ENCODE results near the gene CD40. TPM values are rescaled to one million over a fixed set of nuclear protein-coding genes. Genes with fewer than 3 reads are reported as not detected.

CD40 gene
- polyA plus RNA-seq, 1 of the 3 experiments (the other 2 are of a cell fraction) = not detected

DNA sequence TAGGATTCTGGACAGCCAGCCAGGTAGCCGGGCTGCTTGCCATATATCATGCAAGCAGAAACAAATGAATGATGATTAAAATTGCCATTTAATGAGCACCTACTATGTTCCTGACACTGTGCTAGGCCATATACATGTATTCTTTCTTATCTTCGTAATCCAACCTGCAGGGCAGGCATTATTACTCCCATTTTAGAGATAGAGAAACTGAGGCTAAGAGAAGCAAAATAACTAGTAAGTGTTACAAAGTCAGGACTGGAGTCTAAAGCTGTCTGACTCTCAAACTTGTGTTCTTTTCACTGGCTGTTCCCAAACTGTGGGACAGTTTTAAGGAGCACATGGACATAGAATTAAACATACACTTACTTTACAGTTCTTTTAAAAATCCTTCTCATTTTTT, 2.0 kb downstream of the CD40 start:
- H3K36me3 ChIP-seq (replicated peaks in 1 of 2; ENCODE audit: control insufficient read depth in 1 of 2, insufficient read depth in 2 of 2, low read length in 1 of 2) = no peaks in the 10 kb centered on the region
- 58% methylated on average over 2 of the region's 2 CpGs for WGBS (ENCODE audit: low lambda C conversion rate)
- CTCF ChIA-PET = interaction anchor here (1.9 to 2.3 kb wide), 4 partner anchors 8 to 318 kb away, joined by 5 to 24 read pairs (median 9); no protein-coding TSS in a partner anchor

DNA sequence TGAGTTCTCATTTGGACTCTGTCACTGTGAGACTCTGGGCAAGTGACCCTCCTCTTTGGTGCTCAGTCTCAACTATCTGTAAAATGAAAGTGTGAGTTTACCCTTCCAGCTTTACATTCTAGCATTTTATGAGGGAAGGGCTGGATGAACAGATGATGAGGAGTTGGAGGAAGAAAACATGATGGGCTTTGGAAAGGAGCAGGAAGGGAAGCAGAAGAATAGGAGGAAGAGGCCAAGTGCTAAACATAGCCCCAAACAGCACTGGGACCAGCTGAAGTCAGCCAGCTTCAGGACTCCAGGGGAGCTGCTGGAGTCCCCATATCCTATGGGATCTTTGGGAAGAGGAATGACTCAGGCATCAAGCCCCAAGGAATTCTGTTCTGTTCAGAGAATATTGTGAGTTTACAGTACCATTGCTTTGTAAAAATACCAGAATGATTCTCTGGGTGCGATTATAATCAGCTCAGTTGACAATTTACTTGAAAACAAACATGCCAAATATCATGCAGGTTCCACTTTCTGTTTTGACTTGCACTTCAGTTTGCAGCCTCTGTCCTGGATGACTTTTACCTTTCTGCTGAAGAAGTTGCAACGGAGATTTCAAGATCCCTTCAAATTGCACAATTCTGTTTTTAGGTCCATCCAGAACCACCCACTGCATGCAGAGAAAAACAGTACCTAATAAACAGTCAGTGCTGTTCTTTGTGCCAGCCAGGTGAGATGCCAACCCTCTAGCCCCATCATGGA, 3.2 kb downstream of the CD40 start:
- peaks cover 2 to 11% of the 10 kb centered on the region in 2 experiments; a peak in 2 of 4 replicates for H3K4me1 ChIP-seq (ENCODE audit: control insufficient read depth in 1 of 2, insufficient read depth in 2 of 2, low read depth in 1 of 2, low read length in 1 of 2)
- WGBS (ENCODE audit: low lambda C conversion rate) = 63% methylated on average over 2 of the region's 2 CpGs
- no peaks in the 10 kb centered on the region for H3F3A ChIP-seq (replicated peaks; ENCODE audit: insufficient read depth)
- no peaks in the 10 kb centered on the region for H4K20me1 ChIP-seq (ENCODE audit: insufficient read depth)
- no peak for DNase-seq
- no peak overlapping the region for H3K4me3 ChIP-seq (ENCODE audit: low read depth in 2 of 2, low read length in 1 of 2)
- TF ChIP-seq CHD2 (IDR thresholded peaks at IDR 0.05; ENCODE audit: low read length, partially characterized antibody) (no peak), FOSL2 (IDR thresholded peaks at IDR 0.05; ENCODE audit: borderline replicate concordance, low read depth) (no peak), MXI1 (IDR thresholded peaks at IDR 0.05; ENCODE audit: low read depth, low read length) (no peak), FOXJ3 (CRISPR knock-in tag; IDR thresholded peaks at IDR 0.05) (no peak), ELF1 (IDR thresholded peaks at IDR 0.05) (no peak), POLR2AphosphoS5 (IDR thresholded peaks at IDR 0.05; ENCODE audit: low read depth, low read length) (no peak), GATA2 (CRISPR knock-in tag; IDR thresholded peaks at IDR 0.05) (no peak)
- TF ChIP-seq, protein P1, sequence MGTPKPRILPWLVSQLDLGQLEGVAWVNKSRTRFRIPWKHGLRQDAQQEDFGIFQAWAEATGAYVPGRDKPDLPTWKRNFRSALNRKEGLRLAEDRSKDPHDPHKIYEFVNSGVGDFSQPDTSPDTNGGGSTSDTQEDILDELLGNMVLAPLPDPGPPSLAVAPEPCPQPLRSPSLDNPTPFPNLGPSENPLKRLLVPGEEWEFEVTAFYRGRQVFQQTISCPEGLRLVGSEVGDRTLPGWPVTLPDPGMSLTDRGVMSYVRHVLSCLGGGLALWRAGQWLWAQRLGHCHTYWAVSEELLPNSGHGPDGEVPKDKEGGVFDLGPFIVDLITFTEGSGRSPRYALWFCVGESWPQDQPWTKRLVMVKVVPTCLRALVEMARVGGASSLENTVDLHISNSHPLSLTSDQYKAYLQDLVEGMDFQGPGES (IDR thresholded peaks at IDR 0.05; ENCODE audit: low read depth, low read length) = no peak
- TF ChIP-seq, protein P2, sequence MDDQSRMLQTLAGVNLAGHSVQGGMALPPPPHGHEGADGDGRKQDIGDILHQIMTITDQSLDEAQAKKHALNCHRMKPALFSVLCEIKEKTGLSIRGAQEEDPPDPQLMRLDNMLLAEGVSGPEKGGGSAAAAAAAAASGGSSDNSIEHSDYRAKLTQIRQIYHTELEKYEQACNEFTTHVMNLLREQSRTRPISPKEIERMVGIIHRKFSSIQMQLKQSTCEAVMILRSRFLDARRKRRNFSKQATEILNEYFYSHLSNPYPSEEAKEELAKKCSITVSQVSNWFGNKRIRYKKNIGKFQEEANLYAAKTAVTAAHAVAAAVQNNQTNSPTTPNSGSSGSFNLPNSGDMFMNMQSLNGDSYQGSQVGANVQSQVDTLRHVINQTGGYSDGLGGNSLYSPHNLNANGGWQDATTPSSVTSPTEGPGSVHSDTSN (IDR thresholded peaks at IDR 0.05) = no peak
- TF ChIP-seq, protein P3, sequence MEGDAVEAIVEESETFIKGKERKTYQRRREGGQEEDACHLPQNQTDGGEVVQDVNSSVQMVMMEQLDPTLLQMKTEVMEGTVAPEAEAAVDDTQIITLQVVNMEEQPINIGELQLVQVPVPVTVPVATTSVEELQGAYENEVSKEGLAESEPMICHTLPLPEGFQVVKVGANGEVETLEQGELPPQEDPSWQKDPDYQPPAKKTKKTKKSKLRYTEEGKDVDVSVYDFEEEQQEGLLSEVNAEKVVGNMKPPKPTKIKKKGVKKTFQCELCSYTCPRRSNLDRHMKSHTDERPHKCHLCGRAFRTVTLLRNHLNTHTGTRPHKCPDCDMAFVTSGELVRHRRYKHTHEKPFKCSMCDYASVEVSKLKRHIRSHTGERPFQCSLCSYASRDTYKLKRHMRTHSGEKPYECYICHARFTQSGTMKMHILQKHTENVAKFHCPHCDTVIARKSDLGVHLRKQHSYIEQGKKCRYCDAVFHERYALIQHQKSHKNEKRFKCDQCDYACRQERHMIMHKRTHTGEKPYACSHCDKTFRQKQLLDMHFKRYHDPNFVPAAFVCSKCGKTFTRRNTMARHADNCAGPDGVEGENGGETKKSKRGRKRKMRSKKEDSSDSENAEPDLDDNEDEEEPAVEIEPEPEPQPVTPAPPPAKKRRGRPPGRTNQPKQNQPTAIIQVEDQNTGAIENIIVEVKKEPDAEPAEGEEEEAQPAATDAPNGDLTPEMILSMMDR (IDR thresholded peaks at IDR 0.05) = no peak
- ChIA-PET POLR2A (no interaction called here), CTCF (interaction anchor here (0.8 to 1.9 kb wide), 4 partner anchors 9 to 257 kb away, joined by 3 to 10 read pairs (median 4); no protein-coding TSS in a partner anchor)
- H3K9ac ChIP-seq = no peak overlapping the region
- no peaks in the 10 kb centered on the region for H3K9me3 ChIP-seq
- no peaks in the 10 kb centered on the region for H3K9me2 ChIP-seq
- no peaks in the 10 kb centered on the region for H3K27me3 ChIP-seq (ENCODE audit: insufficient read depth)
- H3K4me2 ChIP-seq = peak overlapping the region; percentile 64
- no peaks in the 10 kb centered on the region for H3K79me2 ChIP-seq (ENCODE audit: insufficient read depth)
- H3K36me3 ChIP-seq (replicated peaks in 1 of 2; ENCODE audit: control insufficient read depth in 1 of 2, insufficient read depth in 2 of 2, low read length in 1 of 2) = no peaks in the 10 kb centered on the region
- H3K27ac ChIP-seq (ENCODE audit: low read depth in 2 of 2, low read length in 1 of 2) = no peak overlapping the region
- H2AFZ ChIP-seq (ENCODE audit: low read depth) = no peak overlapping the region

More for the DNA sequence above, 2.0 kb downstream of the CD40 start:
- no peak overlapping the region for H2AFZ ChIP-seq (ENCODE audit: low read depth)
- no peak for DNase-seq
- no peak overlapping the region for H3K4me2 ChIP-seq
- no peaks in the 10 kb centered on the region for H3F3A ChIP-seq (replicated peaks; ENCODE audit: insufficient read depth)
- peaks cover 2 to 11% of the 10 kb centered on the region in 2 experiments; a peak in 2 of 4 replicates for H3K4me1 ChIP-seq (ENCODE audit: control insufficient read depth in 1 of 2, insufficient read depth in 2 of 2, low read depth in 1 of 2, low read length in 1 of 2)
- H3K9me2 ChIP-seq = no peaks in the 10 kb centered on the region
- no peaks in the 10 kb centered on the region for H3K9me3 ChIP-seq
- H3K9ac ChIP-seq = no peak overlapping the region
- POLR2A ChIA-PET = no interaction called here
- 0 out of 2 replicates have a peak, but pooled peaks cover 5% of the 10 kb centered on the region for H3K27me3 ChIP-seq (ENCODE audit: insufficient read depth)
- no peaks in the 10 kb centered on the region for H3K79me2 ChIP-seq (ENCODE audit: insufficient read depth)
- no peak for TF ChIP-seq TCF12 (IDR thresholded peaks at IDR 0.05)
- no peak for TF ChIP-seq SMC3 (IDR thresholded peaks at IDR 0.05; ENCODE audit: low read depth, low read length)
- TF ChIP-seq RCOR1 (IDR thresholded peaks at IDR 0.05; ENCODE audit: low read length) = no peak
- TF ChIP-seq, protein P2 (IDR thresholded peaks at IDR 0.05) = no peak
- no peak for TF ChIP-seq CHD2 (IDR thresholded peaks at IDR 0.05; ENCODE audit: low read length, partially characterized antibody)
- TF ChIP-seq JUND (IDR thresholded peaks at IDR 0.05) = no peak
- TF ChIP-seq, protein P4, sequence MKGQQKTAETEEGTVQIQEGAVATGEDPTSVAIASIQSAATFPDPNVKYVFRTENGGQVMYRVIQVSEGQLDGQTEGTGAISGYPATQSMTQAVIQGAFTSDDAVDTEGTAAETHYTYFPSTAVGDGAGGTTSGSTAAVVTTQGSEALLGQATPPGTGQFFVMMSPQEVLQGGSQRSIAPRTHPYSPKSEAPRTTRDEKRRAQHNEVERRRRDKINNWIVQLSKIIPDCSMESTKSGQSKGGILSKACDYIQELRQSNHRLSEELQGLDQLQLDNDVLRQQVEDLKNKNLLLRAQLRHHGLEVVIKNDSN (IDR thresholded peaks at IDR 0.05; ENCODE audit: borderline replicate concordance, low read depth) = no peak
- no peak for TF ChIP-seq TEAD4 (IDR thresholded peaks at IDR 0.05; ENCODE audit: borderline replicate concordance, insufficient read depth)
- TF ChIP-seq NRF1 (IDR thresholded peaks at IDR 0.05; ENCODE audit: low read depth, low read length) = no peak
- no peak for TF ChIP-seq GATA2 (CRISPR knock-in tag; IDR thresholded peaks at IDR 0.05)
- TF ChIP-seq YY1 (IDR thresholded peaks at IDR 0.05; ENCODE audit: low read depth) = no peak
- TF ChIP-seq NFIC (IDR thresholded peaks at IDR 0.05; ENCODE audit: borderline replicate concordance) = no peak
- no peak for TF ChIP-seq RAD21 (IDR thresholded peaks at IDR 0.05; ENCODE audit: low read length)
- TF ChIP-seq EZH2phosphoT487 (IDR thresholded peaks at IDR 0.05; ENCODE audit: borderline replicate concordance, low read depth) = no peak
- no peaks in the 10 kb centered on the region for H4K20me1 ChIP-seq (ENCODE audit: insufficient read depth)
- no peak overlapping the region for H3K27ac ChIP-seq (ENCODE audit: low read depth in 2 of 2, low read length in 1 of 2)
- no peak overlapping the region for H3K4me3 ChIP-seq (ENCODE audit: low read depth in 2 of 2, low read length in 1 of 2)
